Caco-2 (cell line): ENCODE measurements around the gene EGFR. TPM values are rescaled to one million over a fixed set of nuclear protein-coding genes. Genes with fewer than 3 reads are reported as not detected.

Experiments used
- BruUV-seq: library from RNA; stranded (reverse); fragments of 400-500 nt; replicated peaks from 2 replicates; lab custom pipeline; 2021; lab: Mats Ljungman, UMichigan
- CTCF ChIA-PET: fragments of 300-600 bp; sonication (Branson Sonifier 250); formaldehyde crosslinking; loops from one replicate; lab custom pipeline; 2022; ENCODE audit warnings: antibody characterized with exemption; lab: Charles Lee
- POLR2A ChIA-PET: fragments of 300-600 bp; sonication (Branson Sonifier 250); formaldehyde crosslinking; loops from one replicate; lab custom pipeline; 2022; ENCODE audit warnings: antibody characterized with exemption; lab: Charles Lee
- DNase-seq, 2 experiments: peaks; one replicate each; pipeline versions ENCODE4 v3.0.0 to v3.0.0-alpha.2; 2020 to 2022
- H3K27me3 ChIP-seq: replicated peaks from 2 replicates; pipeline ENCODE4 v1.6.0; 2011; ENCODE audit warnings: low read length; ENCODE audit not compliant: control insufficient read depth, insufficient read depth
- H3K36me3 ChIP-seq: 2 replicates; pipeline ENCODE4 v1.5.1; 2011; ENCODE audit warnings: low read length; ENCODE audit not compliant: control insufficient read depth, insufficient read depth
- H3K4me1 ChIP-seq: fragments of 250-450 bp; sonication (Bioruptor Pico); 2 replicates; pipeline ENCODE4 v1.5.1; 2020; ENCODE audit warnings: mild to moderate bottlenecking
- H3K4me3 ChIP-seq: 2 replicates; pipeline ENCODE4 v1.5.1; 2011; ENCODE audit warnings: low read depth, mild to moderate bottlenecking, control low read depth, low read length
- H3K9me3 ChIP-seq: fragments of 250-450 bp; sonication (Bioruptor Pico); 2 replicates; pipeline ENCODE4 v1.5.1; 2020; ENCODE audit warnings: mild to moderate bottlenecking, moderate library complexity
- H3K27ac Mint-ChIP-seq: one replicate; pipeline ENCODE4 v1.8.0; 2022; ENCODE audit warnings: mixed read lengths; ENCODE audit not compliant: unreplicated experiment
- H3K27me3 Mint-ChIP-seq: one replicate; pipeline ENCODE4 v1.8.0; 2022; ENCODE audit warnings: mixed read lengths; ENCODE audit not compliant: insufficient read depth, unreplicated experiment
- H3K36me3 Mint-ChIP-seq: one replicate; pipeline ENCODE4 v1.8.0; 2022; ENCODE audit warnings: mild to moderate bottlenecking, mixed read lengths; ENCODE audit not compliant: insufficient read depth, unreplicated experiment
- H3K4me1 Mint-ChIP-seq: one replicate; pipeline ENCODE4 v1.8.0; 2022; ENCODE audit warnings: low read depth, mixed read lengths; ENCODE audit not compliant: unreplicated experiment
- H3K4me3 Mint-ChIP-seq: one replicate; pipeline ENCODE4 v1.8.0; 2022; ENCODE audit warnings: mild to moderate bottlenecking, moderate library complexity, mixed read lengths; ENCODE audit not compliant: unreplicated experiment
- H3K9me3 Mint-ChIP-seq: one replicate; pipeline ENCODE4 v1.8.0; 2022; ENCODE audit warnings: mixed read lengths; ENCODE audit not compliant: unreplicated experiment
- CTCF ChIP-seq, 2 experiments: fragments of 200-600 bp in 1 of 2; IDR thresholded peaks; 1 replicate in 1 of 2; 2 replicates in 1 of 2; pipeline versions ENCODE4 v1.5.1 to v1.8.0; 2011 to 2022; ENCODE audit warnings: antibody characterized with exemption in 1 of 2, control low read depth in 1 of 2, inconsistent platforms in 1 of 2, low read depth in 1 of 2, low read length in 1 of 2, mild to moderate bottlenecking in 1 of 2, moderate library complexity in 1 of 2; ENCODE audit not compliant: insufficient read depth in 1 of 2, severe bottlenecking in 1 of 2, unreplicated experiment in 1 of 2
- intact Hi-C: fragments of 100-400 bp; cut with micrococcal nuclease; formaldehyde crosslinking; loops from one replicate; pipeline ENCODE4 v1.10.0; 2022; ENCODE audit not compliant: unreplicated experiment
- total RNA-seq: library from RNA; stranded (reverse); gene quantifications from 2 replicates; pipeline ENCODE4 v1.2.3, GENCODE V29; 2022

EGFR gene
- total RNA-seq, 1 experiment from 2014 or later, result 60.1 TPM

GRCh38 chr7:55260676-55261385 is 242.0 kb downstream of the EGFR start:
- ChIA-PET CTCF (no interaction called here), POLR2A (no interaction called here)
- no peak for DNase-seq
- Mint-ChIP-seq H3K9me3 (no peaks in the 10 kb centered on the region), H3K36me3 (no peaks in the 10 kb centered on the region), H3K27ac (no peak overlapping the region), H3K4me3 (no peak overlapping the region), H3K27me3 (peaks cover 13% of the 10 kb centered on the region), H3K4me1 (no peaks in the 10 kb centered on the region)
- intact Hi-C loops, result no loop called here
- no peak for TF ChIP-seq CTCF (IDR thresholded peaks at IDR 0.05; ENCODE audit: insufficient read depth in 1 of 2, low read depth in 1 of 2, low read length in 1 of 2, severe bottlenecking in 1 of 2, unreplicated experiment in 1 of 2)
- no TSS peak for BruUV-seq
- no peaks in the 10 kb centered on the region for H3K9me3 ChIP-seq
- no peak overlapping the region for H3K4me3 ChIP-seq
- H3K27me3 ChIP-seq, result no peaks in the 10 kb centered on the region
- no peaks in the 10 kb centered on the region for H3K36me3 ChIP-seq
- peaks cover 3% of the 10 kb centered on the region; the same call in 1 of the 2 replicates for H3K4me1 ChIP-seq
